IMR-90 (cell line): Measurements from ENCODE around the gene CHPF. TPM values are rescaled to one million over a fixed set of nuclear protein-coding genes. Genes with fewer than 3 reads are reported as not detected.

ENCODE experiments used
- ATAC-seq: fragments of 200-7000 bp; cut with Tn5 transposase; 2 replicates; pipeline ENCODE4 v1.9.1; 2020; ENCODE audit warnings: low read depth, mild to moderate bottlenecking, moderate library complexity
- BruUV-seq: library from RNA; stranded (reverse); fragments of 400-500 nt; replicated peaks from 2 replicates; lab custom pipeline; 2021; lab: Mats Ljungman, UMichigan
- CTCF ChIA-PET: fragments of 300-600 bp; formaldehyde crosslinking; extraction: SDS; loops from one replicate; lab custom pipeline; 2021; ENCODE audit warnings: antibody characterized with exemption; lab: Yijun Ruan, JAX
- POLR2A ChIA-PET: fragments of 300-600 bp; sonication (Branson Sonifier 250); formaldehyde crosslinking; loops from one replicate; lab custom pipeline; 2022; ENCODE audit warnings: antibody characterized with exemption; ENCODE audit not compliant: unreplicated experiment; lab: Charles Lee
- DNase-seq: peaks from one replicate; pipeline ENCODE4 v3.0.0; 2013
- H2AFZ ChIP-seq: replicated peaks from 2 replicates; pipeline ENCODE3; 2013; ENCODE audit warnings: low read length, mild to moderate bottlenecking; ENCODE audit not compliant: poor library complexity
- H2AK5ac ChIP-seq: 2 replicates; pipeline ENCODE4 v1.6.1; 2013; ENCODE audit warnings: low read depth, low read length, inconsistent platforms
- H2AK9ac ChIP-seq: replicated peaks from 2 replicates; pipeline ENCODE3; 2013; ENCODE audit warnings: mild to moderate bottlenecking, low read depth, low read length, moderate library complexity; ENCODE audit not compliant: poor library complexity
- H2BK120ac ChIP-seq: 2 replicates; pipeline ENCODE4 v1.6.1; 2013; ENCODE audit warnings: low read depth, low read length, inconsistent platforms
- H2BK15ac ChIP-seq: 3 replicates; pipeline ENCODE4 v1.6.1; 2013; ENCODE audit warnings: low read depth, low read length, inconsistent platforms
- H2BK20ac ChIP-seq: 2 replicates; pipeline ENCODE4 v1.6.1; 2013; ENCODE audit warnings: low read depth, mild to moderate bottlenecking, inconsistent platforms, low read length, moderate library complexity
- H2BK5ac ChIP-seq: 2 replicates; pipeline ENCODE4 v1.6.1; 2013; ENCODE audit warnings: mild to moderate bottlenecking, low read depth, low read length, inconsistent platforms; ENCODE audit not compliant: poor library complexity, severe bottlenecking
- H3K14ac ChIP-seq: replicated peaks from 2 replicates; pipeline ENCODE4 v1.6.1; 2013; ENCODE audit warnings: low read depth, low read length, inconsistent platforms
- H3K18ac ChIP-seq: 2 replicates; pipeline ENCODE4 v1.6.1; 2013; ENCODE audit warnings: low read depth, low read length, control low read depth
- H3K23ac ChIP-seq: 2 replicates; pipeline ENCODE4 v1.6.1; 2013; ENCODE audit warnings: low read depth, low read length, inconsistent platforms
- H3K27ac ChIP-seq: 2 replicates; pipeline ENCODE4 v1.5.1; 2013; ENCODE audit warnings: mild to moderate bottlenecking, control low read depth, low read length; ENCODE audit not compliant: insufficient read depth
- H3K27me3 ChIP-seq: 2 replicates; pipeline ENCODE4 v1.6.1; 2013; ENCODE audit warnings: low read length; ENCODE audit not compliant: control insufficient read depth, insufficient read depth
- H3K36me3 ChIP-seq: 2 replicates; pipeline ENCODE4 v1.6.1; 2013; ENCODE audit warnings: low read length, mixed read lengths; ENCODE audit not compliant: control insufficient read depth, insufficient read depth
- H3K4ac ChIP-seq: 2 replicates; pipeline ENCODE4 v1.6.1; 2013; ENCODE audit warnings: low read depth, low read length, inconsistent platforms
- H3K4me1 ChIP-seq: 2 replicates; pipeline ENCODE4 v1.6.1; 2013; ENCODE audit warnings: low read length, mixed read lengths; ENCODE audit not compliant: control insufficient read depth, insufficient read depth
- H3K4me2 ChIP-seq: 2 replicates; pipeline ENCODE4 v1.6.1; 2013; ENCODE audit warnings: low read depth, mild to moderate bottlenecking, control low read depth, low read length, moderate library complexity
- H3K4me3 ChIP-seq: 2 replicates; pipeline ENCODE4 v1.5.1; 2013; ENCODE audit warnings: low read depth, mild to moderate bottlenecking, control low read depth, low read length, moderate library complexity; ENCODE audit not compliant: insufficient read depth
- H3K56ac ChIP-seq: 2 replicates; pipeline ENCODE4 v1.6.1; 2013; ENCODE audit warnings: low read length, inconsistent platforms; ENCODE audit not compliant: insufficient read depth; ENCODE audit errors: extremely low read depth
- H3K79me1 ChIP-seq, 2 experiments: 2 replicates each; pipeline ENCODE4 v1.6.1; 2013; ENCODE audit warnings: low read length in 2 of 2, inconsistent platforms in 1 of 2, low read depth in 1 of 2
- H3K9ac ChIP-seq: 2 replicates; pipeline ENCODE4 v1.6.1; 2013; ENCODE audit warnings: low read depth, low read length, control low read depth
- H3K9me1 ChIP-seq: 2 replicates; pipeline ENCODE4 v1.6.1; 2013; ENCODE audit warnings: low read length, inconsistent platforms; ENCODE audit not compliant: insufficient read depth
- H3K9me3 ChIP-seq: 2 replicates; pipeline ENCODE4 v1.6.1; 2013; ENCODE audit warnings: low read length; ENCODE audit not compliant: control insufficient read depth, insufficient read depth
- H4K20me1 ChIP-seq: 2 replicates; pipeline ENCODE4 v1.6.1; 2013; ENCODE audit warnings: low read length, inconsistent platforms; ENCODE audit not compliant: insufficient read depth
- H4K5ac ChIP-seq: 2 replicates; pipeline ENCODE4 v1.6.1; 2013; ENCODE audit warnings: mild to moderate bottlenecking, low read depth, low read length, control low read depth
- H4K8ac ChIP-seq, 2 experiments: 2 replicates each; pipeline ENCODE4 v1.6.1; 2013; ENCODE audit warnings: low read depth in 2 of 2, low read length in 2 of 2, control low read depth in 1 of 2, inconsistent platforms in 1 of 2
- H4K91ac ChIP-seq: 2 replicates; pipeline ENCODE4 v1.6.1; 2013; ENCODE audit warnings: low read depth, low read length, inconsistent platforms; ENCODE audit not compliant: insufficient read depth
- CTCF ChIP-seq: conservative IDR thresholded peaks from 2 replicates; pipeline ENCODE4 v1.5.1; 2012; ENCODE audit warnings: mild to moderate bottlenecking, low read depth, low read length, improper control_type of control experiment
- MAFK ChIP-seq: IDR thresholded peaks from 2 replicates; pipeline ENCODE4 v1.6.1; 2012; ENCODE audit warnings: low read depth, low read length, improper control_type of control experiment
- WGBS, 2 experiments: methylation state at CpG; one replicate each; pipeline versions ENCODE4 v1.1.5 to v1.1.7; 2013; ENCODE audit warnings: missing lambda C conversion rate in 2 of 2; ENCODE audit not compliant: insufficient read length in 1 of 2; ENCODE audit errors: extremely low coverage in 2 of 2; 5-methylcytosine and 5-hydroxymethylcytosine counted together
- dilution Hi-C: fragments of 300-500 bp; cut with HindIII; formaldehyde crosslinking; loops from one replicate; pipeline ENCODE4 v1.14.3; 2018; ENCODE audit warnings: low sequenced_read_pairs; ENCODE audit not compliant: unreplicated experiment
- in situ Hi-C: fragments of 300-500 bp; cut with MboI; formaldehyde crosslinking; loops from 3 replicates; pipeline ENCODE4 v1.14.3; 2019; ENCODE audit warnings: low sequenced_read_pairs, inconsistent platforms, mixed read lengths
- intact Hi-C: fragments of 100-400 bp; cut with micrococcal nuclease; formaldehyde crosslinking; loops from 2 replicates; pipeline ENCODE4 v1.10.0; 2022
- polyA plus RNA-seq, 3 experiments: library from polyadenylated mRNA; depleted of rRNA; stranded (reverse); fragments of >200 nt; gene quantifications; 2 replicates each; pipeline ENCODE4 v1.2.3, GENCODE V29; 2012; ENCODE audit warnings: low replicate concordance in 1 of 3
- total RNA-seq: library from RNA; depleted of rRNA; stranded (reverse); fragments of >200 nt; gene quantifications from 2 replicates; pipeline ENCODE4 v1.2.3, GENCODE V29; 2012

CHPF gene
- total and polyA plus RNA-seq, 2 of the 4 experiments (the other 2 are of a cell fraction): 24.0 to 115 TPM

GRCh38 chr2:219527076-219527394, 16.6 kb downstream of the CHPF start:
- Histone ChIP-seq H4K8ac (no peak overlapping the region), H3K4me3 (no peak overlapping the region), H2BK120ac (no peak overlapping the region), H3K56ac (no peak overlapping the region), H2BK5ac (no peak overlapping the region), H3K36me3 (no peaks in the 10 kb centered on the region), H4K20me1 (no peaks in the 10 kb centered on the region), H3K18ac (no peak overlapping the region), H3K14ac (no peak overlapping the region), H3K4ac (no peak overlapping the region), H2BK15ac (no peak overlapping the region), H4K91ac (no peak overlapping the region), H2AFZ (no peak overlapping the region), H2AK9ac (no peak overlapping the region), H3K23ac (no peak overlapping the region), H3K9me3 (no peaks in the 10 kb centered on the region), H3K27ac (no peak overlapping the region), H3K9me1 (no peaks in the 10 kb centered on the region), H2BK20ac (no peak overlapping the region), H3K9ac (no peak overlapping the region), H3K4me1 (peaks cover 5% of the 10 kb centered on the region), H2AK5ac (no peak overlapping the region), H4K5ac (no peak overlapping the region), H3K4me2 (no peak overlapping the region), H3K79me1 (no peaks in the 10 kb centered on the region), H3K27me3 (peaks cover 56% of the 10 kb centered on the region)
- intact Hi-C loops: no loop called here
- dilution Hi-C loops: no loop called here
- DNase-seq: no peak
- WGBS, 2 experiments: 20% methylated on average over 1 of the region's 6 CpGs; no CpG with 5 or more reads in 1 of the 2 experiments
- ChIA-PET CTCF (interaction anchor here (0.6 to 1.9 kb wide), 2 partner anchors 32 to 182 kb away, joined by 3 to 6 read pairs; a partner anchor contains a TSS), POLR2A (no interaction called here)
- TF ChIP-seq MAFK (no peak), CTCF (no peak)
- in situ Hi-C loops: no loop called here
- no TSS peak for BruUV-seq
- no peak for ATAC-seq
